GM21447 (cell line): ENCODE results near the gene NDUFV1.
A peak's percentile ranks its signal among the peaks of the same experiment; 100 is the strongest.
"Not testable (repeated sequence)": the region's sequence is repeated elsewhere in the genome, so short reads cannot be mapped to it uniquely, and the experiment has no call there.

Source experiments
- ATAC-seq: cut with Tn5 transposase; IDR thresholded peaks from one replicate; pipeline ENCODE4 v1.9.1; 2021; ENCODE audit not compliant: unreplicated experiment

Gene NDUFV1

DNA sequence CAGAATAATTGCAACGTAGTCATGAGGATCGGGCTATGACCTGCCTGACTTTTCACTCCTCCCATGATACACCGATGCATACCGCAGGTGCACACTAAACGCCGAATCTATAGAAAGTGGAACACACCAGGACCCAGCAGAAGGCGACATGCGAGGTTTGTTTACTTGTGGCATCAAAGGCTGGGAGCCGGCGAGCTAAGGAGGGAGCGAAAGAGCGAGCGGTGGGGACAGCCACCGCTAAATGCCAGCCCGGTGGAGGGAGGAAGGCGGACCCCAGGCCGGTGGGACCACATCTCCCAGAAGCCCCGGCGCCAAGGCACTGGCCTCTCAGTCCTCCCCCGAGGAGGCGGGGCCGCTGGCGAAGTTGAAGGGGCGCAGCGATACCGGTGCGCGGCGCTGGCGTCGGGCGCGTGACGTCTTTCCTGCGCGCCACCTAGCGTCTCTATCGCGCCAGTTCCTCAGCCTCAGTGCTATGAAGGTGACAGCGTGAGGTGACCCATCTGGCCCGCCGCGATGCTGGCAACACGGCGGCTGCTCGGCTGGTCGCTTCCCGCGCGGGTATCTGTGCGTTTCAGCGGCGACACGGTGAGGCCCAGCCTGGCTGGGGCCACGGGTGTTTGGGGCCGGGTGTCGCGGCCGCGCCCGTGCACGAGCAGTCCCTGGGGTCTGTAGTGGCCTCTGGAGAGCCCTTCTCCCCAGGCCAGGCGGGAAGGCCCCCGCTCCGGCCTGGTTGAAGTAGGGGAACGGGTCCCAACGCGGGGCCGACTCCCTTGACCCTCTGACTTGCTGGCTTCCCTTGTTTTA is at the start of gene NDUFV1:
Gene NDUFV1 (plus strand): TSS at position 445 of the 804 bp plus-strand sequence. CDS start 69 bp downstream, at position 514.
- ATAC-seq: peak; percentile 91

DNA sequence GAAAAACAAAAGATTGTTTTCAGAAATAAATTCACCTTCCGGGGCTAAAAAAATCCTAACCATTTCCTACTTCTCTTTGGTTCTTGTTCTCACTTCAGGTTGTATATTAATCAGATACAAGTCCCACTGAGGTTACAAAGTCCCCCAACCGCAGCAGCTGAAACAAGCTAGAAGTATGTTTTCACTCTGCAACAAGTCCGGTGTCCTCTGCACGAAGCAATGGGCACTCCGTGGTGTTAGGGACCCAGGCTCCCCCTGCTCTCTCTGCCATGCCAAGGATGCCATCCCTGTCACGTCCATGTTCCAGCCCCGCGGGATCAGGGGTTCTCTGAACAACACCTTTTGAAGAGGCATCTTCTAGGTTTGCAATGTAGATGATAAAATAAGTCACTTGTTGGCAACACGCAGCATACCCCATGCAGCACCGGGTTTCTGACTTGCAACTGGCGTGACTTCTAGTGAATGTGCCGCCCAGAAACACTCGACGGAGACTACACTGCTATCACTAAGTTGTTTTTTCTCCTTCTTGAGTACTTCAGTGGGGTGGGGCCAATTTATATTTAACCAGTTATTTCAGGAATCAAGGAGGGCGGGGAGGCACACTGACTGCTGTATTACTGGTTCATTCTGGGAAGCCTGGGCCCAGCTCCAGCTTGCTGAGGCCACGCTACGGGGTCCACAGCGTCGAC is 48.5 kb upstream of the NDUFV1 start:
- peak; percentile 51 for ATAC-seq

DNA sequence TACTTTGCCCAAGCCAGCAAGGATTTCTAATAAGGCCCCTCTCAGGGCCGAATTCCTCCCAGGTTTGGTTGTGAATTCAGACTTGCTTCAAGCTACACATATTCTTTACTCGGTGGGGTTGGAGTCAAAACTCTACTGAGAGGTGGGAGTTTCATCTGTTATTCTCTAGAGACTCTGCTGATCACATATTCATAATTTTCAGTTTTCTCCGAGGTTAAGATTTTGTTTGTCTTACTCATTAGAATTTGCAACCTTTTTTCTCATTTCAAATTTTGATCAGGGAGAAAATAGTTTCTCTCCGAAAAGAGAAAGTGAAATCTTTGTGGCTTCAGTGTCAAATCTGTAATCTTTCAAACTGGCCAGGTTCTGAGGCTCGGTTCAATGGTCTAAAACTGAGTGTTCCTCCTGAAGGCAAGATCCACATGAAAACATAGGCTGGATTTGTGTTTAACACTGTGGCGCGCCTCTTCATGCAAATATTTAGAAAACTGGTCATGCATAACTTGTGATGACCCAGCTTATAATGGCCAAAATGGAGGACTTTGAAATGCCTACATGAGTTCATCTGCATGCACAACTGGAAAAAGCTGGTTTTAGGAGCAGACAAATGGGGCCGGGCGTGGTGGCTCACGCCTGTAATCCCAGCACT is 44.6 kb upstream of the NDUFV1 start:
- ATAC-seq: peak; percentile 50

DNA sequence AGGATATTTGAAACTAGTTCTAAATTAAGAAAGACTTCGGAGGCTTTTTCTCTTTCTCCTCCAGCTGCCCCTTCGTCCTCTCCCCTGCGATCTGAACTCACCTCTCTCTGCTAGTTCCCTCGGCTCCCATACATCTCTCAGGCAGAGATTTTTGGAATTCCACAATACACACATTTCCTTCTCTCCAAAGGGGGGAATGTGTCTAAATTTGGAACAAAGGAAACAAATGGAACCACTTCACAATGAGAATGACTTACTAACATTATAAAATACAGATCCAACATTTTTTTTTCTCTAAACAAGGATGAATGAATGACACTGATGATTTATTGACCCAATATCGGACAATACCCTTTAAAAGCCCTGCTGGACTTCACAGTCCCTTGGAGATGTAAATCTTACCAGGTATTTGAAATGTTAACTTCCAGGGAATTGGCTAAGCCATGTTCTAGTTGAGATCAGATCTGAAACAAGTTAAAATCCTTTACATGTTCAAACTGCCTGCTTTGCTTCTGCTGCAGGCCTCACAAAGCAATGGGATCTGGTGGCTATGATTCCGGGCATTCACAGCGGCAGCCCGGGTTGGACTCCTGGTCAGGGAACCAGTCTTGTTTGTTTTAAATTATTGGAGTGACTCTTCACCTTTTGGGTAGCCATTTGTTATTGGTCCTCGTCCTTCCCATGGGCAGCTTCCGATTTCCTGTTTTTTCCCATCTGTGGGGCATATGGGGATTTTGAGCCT is 43.6 kb upstream of the NDUFV1 start:
- no peak for ATAC-seq

DNA sequence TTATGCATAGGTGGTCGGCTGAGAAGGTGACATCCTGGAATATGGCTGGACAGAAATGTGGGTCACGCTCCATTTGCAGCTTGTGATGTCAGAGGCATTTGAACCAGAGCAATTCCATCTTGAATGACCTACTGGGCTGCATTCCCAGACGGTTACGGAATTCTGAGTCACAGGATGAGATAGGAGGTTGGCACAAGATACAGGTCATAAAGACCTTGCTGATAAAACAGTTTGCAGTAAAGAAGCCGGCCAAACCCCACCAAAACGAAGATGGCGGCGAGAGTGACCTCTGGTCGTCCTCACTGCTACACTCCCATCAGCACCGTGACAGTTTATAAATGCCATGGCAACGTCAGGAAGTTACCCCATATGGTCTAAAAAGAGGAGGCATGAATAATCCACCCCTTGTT is 43.0 kb upstream of the NDUFV1 start:
- ATAC-seq: not testable (repeated sequence)

DNA sequence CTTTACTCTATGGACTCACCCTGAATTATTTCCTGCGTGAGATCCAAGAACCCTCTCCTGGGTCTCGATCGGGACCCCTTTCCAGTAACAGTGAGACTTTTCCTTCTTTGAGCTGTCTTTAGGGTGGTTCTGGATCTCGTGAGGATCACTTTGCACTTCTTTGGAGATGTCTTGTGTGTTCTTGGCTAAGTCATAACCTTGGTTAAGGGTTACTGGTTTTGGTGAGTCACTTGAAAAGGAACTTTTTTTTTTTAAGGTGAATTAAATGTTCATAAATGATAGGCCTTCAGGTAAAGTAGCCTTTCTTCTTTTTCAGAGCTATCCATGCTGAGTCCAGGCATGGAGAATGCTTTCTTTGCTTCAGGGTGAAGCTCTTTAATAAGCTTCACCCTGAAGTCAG is 42.5 kb upstream of the NDUFV1 start:
- no peak for ATAC-seq

DNA sequence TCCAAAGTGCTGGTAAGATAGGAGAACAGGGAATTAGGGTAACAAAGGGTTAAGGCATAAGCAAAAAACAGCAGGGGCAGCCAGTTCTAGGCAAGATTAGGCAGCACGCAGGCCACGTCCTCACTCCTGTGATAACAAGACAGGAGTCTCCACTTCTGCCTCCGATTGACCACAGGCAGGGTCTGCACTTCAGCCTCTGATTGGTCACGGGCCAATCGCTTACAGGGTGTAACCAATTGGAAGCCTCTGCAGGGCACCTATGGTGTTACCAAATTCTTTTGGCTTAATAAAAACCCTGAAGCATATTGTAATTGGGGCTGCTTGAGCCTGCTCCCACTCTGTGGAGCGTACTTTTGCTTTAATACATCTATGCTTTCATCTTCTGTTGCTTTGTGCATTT is 35.3 kb upstream of the NDUFV1 start:
- no peak for ATAC-seq

DNA sequence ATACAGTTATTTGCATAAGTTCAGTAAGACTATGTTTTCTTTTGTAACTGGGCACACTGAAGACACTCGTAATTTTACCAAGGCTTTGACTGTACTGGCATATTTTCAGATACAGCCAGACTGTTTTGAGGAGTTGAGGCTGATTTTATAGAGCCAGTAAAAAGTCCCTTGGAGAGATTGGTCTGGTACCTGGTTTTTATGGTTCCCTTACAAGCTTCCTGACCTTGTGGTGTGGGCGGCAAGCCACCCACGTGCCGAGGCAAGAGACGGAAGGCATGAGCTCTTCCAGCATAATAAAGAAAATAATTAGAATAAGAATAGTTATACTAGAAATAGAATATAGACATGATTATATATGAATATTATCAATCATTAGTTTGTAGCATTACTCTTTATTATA is 34.4 kb upstream of the NDUFV1 start:
- ATAC-seq: no peak

DNA sequence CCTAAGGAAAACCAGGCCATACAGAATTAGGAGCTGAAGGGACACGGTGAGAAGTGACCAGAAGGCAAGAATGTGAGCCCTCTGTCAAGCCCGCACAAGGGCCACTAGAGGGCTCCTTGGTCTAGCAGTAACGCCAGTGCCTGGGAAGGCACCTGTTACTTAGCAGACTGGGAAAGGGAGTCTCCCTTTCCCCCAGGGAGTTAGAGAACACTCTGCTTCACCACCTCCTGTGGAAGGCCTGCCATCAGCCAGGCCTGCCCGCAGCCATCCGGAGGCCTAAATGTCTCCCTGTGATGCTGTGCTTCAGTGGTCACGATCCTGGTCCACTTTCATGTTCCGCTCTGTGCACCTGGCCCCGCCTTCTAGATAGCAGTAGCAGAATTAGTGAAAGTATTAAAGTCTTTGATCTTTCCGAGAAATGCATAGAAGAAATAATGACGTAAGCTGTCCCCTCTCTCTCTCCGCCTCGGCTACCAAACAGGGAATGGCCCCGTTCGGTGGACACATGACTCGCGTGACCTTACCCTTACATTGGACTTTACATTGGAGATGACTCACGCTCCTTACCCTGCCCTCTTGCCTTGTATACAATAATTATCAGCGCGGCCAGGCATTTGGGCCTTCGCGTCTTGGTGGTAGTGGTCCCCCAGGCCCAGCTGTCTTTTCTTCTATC is 33.9 kb upstream of the NDUFV1 start:
- ATAC-seq: no peak

DNA sequence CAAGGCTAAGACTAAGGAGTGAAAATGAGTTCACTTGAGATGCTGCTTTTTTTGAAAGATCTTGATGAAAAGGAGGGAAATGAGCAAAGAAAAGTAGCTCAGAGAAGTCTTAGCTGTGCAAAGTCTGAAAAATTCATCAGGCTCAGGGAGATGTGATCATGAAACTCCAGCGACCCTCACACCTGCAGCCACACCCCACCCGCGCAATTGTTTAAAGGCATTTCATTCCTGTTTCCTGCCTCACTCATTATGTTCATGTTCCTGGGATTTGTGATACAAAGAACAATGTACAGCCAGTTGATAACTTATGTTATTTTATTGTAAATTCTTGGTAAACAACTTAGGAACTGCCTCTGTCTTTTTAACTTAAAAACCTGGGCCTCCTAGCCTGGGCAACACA is 31.8 kb upstream of the NDUFV1 start:
- ATAC-seq: no peak

DNA sequence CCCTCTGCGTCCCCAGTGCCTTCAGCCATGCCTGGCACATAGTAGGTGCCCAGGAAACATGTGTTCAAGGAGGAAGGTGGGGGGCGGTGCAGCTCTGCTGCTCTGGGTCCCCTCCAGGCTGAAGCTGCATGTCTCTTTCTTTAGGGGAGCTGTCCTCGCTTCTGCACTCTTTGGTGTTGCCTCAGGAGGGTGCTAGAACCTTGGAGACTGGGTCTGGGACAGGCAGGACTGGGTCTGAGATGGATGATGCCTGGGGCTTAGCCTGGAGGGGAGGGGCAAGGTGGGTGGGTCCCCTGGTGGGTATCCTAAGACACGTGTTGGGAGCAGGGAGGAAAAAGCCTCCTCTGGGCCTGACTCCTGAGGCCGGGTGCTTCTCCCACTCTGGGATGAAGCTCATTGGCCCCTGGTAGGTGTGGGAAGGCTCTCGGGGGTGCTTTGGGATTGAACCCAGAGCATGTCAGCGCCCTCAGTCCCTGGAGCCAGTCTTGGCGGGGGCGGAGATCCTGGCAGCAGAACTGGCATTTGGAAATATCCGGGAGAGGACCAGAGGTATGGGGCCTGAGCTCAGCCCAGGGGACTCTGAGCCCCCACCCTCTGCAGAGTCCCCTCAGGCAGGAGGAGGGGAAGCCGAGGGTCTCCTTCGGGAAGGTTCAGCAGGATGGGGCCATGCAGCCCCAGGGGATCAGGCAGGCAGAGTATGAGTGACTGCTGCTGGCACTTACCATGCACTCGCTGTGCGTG is 29.8 kb upstream of the NDUFV1 start:
- ATAC-seq: no peak

DNA sequence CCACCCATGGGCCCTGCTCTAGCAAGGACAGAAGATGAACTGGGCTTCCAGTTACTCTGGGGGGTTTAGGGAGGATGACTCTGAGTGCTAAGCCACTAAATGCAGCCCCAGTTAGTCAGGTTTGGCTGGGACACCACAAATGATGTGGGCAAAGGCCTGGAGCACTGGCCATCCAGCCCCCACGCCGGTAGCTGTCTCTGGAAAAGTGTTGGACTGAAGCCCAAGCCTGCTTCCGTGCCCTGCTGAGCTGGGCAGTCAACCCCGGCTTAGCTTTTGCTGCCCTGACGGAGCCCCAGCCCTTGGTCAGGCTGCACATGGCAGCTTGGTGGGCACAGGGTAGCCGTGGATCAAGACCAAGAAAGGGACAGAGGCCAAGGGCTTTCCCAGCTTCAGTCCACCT is 28.8 kb upstream of the NDUFV1 start:
- ATAC-seq: no peak

DNA sequence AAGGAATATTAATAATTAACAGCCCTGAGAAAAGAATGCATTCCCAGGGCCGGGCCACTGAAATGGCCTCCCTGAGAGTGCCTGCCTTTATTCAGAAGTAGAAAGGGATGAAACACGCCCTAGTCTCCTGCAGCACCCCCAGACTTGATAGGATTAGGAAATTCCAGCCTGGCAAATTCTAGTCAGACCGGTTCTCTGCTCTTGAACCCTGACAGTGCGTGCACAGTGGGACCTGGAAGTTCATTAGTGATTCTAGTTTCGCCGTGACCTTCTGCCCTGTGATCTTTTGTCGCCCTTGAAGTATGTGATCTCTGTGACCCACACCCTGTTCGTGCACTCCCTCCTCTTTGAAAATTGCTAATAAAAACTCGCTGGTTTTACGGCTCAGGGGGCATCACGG is 25.3 kb upstream of the NDUFV1 start:
- ATAC-seq: no peak

DNA sequence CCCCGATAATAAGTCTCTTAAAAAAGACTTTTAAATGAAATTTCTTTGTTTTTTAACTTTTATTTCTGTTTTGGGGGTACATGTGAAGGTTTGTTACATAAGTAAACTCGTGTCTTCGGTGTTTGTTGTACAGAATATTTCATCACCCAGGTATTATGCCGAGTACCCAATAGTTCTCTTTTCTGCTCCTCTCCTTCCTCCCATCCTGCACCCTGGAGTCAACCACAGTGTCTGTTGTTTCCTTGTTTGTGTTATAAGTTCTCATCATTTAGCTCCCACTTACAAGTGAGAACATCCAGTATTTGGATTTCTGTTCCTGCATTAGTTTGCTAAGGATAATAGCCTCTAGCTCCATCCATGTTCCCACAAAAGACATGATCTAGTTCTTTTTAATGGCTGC is 24.7 kb upstream of the NDUFV1 start:
- no peak for ATAC-seq

DNA sequence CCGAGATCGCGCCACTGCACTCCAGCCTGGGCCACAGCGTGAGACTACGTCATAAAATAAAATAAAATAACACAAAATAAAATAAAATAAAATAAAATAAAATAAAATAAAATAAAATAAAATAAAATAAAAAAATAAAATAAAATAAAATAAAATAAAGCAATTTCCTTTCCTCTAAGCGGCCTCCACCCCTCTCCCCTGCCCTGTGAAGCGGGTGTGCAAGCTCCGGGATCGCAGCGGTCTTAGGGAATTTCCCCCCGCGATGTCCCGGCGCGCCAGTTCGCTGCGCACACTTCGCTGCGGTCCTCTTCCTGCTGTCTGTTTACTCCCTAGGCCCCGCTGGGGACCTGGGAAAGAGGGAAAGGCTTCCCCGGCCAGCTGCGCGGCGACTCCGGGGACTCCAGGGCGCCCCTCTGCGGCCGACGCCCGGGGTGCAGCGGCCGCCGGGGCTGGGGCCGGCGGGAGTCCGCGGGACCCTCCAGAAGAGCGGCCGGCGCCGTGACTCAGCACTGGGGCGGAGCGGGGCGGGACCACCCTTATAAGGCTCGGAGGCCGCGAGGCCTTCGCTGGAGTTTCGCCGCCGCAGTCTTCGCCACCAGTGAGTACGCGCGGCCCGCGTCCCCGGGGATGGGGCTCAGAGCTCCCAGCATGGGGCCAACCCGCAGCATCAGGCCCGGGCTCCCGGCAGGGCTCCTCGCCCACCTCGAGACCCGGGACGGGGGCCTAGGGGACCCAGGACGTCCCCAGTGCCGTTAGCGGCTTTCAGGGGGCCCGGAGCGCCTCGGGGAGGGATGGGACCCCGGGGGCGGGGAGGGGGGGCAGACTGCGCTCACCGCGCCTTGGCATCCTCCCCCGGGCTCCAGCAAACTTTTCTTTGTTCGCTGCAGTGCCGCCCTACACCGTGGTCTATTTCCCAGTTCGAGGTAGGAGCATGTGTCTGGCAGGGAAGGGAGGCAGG is 23.2 kb upstream of the NDUFV1 start, which contains the start of gene GSTP1:
Gene GSTP1 (plus strand): TSS at position 566 of the 958 bp plus-strand sequence. CDS start 32 bp downstream, at position 598.
- ATAC-seq: peak; percentile 48

DNA sequence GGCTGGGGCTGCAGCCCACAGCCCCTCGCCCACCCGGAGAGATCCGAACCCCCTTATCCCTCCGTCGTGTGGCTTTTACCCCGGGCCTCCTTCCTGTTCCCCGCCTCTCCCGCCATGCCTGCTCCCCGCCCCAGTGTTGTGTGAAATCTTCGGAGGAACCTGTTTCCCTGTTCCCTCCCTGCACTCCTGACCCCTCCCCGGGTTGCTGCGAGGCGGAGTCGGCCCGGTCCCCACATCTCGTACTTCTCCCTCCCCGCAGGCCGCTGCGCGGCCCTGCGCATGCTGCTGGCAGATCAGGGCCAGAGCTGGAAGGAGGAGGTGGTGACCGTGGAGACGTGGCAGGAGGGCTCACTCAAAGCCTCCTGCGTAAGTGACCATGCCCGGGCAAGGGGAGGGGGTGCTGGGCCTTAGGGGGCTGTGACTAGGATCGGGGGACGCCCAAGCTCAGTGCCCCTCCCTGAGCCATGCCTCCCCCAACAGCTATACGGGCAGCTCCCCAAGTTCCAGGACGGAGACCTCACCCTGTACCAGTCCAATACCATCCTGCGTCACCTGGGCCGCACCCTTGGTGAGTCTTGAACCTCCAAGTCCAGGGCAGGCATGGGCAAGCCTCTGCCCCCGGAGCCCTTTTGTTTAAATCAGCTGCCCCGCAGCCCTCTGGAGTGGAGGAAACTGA is 22.4 kb upstream of the NDUFV1 start:
- ATAC-seq: no peak

DNA sequence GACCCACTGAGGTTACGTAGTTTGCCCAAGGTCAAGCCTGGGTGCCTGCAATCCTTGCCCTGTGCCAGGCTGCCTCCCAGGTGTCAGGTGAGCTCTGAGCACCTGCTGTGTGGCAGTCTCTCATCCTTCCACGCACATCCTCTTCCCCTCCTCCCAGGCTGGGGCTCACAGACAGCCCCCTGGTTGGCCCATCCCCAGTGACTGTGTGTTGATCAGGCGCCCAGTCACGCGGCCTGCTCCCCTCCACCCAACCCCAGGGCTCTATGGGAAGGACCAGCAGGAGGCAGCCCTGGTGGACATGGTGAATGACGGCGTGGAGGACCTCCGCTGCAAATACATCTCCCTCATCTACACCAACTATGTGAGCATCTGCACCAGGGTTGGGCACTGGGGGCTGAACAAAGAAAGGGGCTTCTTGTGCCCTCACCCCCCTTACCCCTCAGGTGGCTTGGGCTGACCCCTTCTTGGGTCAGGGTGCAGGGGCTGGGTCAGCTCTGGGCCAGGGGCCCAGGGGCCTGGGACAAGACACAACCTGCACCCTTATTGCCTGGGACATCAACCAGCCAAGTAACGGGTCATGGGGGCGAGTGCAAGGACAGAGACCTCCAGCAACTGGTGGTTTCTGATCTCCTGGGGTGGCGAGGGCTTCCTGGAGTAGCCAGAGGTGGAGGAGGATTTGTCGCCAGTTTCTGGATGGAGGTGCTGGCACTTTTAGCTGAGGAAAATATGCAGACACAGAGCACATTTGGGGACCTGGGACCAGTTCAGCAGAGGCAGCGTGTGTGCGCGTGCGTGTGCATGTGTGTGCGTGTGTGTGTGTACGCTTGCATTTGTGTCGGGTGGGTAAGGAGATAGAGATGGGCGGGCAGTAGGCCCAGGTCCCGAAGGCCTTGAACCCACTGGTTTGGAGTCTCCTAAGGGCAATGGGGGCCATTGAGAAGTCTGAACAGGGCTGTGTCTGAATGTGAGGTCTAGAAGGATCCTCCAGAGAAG is 21.6 kb upstream of the NDUFV1 start:
- no peak for ATAC-seq
